C1 segment of cervical spinal cord (tissue), 14 donors: Measurements from ENCODE around the gene CTNNA1.
"Not testable (repeated sequence)": the region's sequence is repeated elsewhere in the genome, so short reads cannot be mapped to it uniquely, and the experiment has no call there.

Experiments
- DNase-seq, 14 donors: peaks; one replicate each; lab custom pipeline; 2025; lab: John Stamatoyannopoulos, UW

CTNNA1 gene

DNA sequence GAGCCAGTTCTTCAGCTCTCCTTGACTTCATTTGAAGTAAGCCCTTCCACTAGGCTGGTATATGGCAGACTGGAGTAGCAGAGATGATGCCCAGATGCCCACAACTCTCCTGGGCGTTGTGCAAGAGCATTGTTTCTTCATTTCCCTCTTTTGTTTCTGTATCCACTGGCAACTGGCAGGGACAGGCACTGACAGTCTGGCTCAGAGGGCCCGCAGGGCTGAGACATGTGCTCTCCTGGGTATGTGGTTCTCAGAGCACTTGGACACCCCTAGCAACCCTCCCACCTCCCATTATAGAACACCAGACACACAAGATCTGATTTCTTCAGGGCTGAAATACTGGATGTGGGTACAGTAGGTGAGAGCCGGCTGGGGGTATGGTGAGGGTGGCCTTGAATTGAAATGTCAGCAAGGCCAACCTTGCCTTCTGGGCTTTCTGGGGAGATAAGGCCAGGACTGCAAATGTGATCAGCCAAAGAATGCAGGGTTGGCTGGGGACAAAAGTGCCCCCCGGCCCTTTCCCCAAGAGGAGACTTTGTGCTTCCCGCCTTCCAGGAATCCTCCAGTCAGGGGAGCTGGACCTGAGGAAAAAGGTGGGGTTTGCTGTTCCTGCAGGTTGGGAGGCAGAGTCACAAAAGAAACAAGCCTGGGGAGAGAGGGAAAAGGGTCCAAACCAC, 28.6 kb upstream of the CTNNA1 start:
- peak in 2 of 14 donors; percentile 6 to 15 for DNase-seq

DNA sequence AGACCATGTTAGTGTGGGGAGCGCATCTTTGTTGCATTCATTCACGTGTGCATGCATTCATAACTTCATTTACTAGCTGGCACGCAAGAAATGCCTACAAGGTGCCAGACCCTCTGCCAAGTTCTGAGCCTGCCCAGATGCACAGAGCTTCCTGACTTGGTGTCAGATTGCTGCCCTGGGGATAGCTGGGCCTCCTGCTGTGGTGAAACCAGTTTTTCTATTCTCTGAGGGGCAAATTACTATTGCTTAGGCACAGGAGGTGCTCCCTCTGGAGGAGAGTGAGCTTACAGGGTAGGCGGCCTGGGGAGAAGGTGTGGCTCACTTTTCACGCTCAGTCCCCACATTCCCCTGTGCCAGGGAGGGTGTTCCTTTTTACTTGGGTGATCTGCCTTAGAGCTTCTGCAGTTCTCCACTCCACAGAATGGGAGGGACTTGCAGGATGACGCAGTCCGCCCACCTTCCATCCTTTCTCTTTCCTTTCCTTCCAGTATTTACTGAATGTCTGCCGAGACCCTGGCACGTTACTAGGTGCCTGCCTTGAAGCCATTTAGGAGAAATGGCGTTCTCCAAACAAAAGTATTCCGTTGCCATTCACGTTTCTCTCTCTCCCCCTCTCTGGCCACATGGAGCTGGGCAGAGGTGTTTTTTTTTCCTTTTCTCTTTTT, 27.9 kb upstream of the CTNNA1 start:
- peak in 2 of 14 donors; percentile 8 to 9 for DNase-seq

- DNase-seq, result peak in 1 of 14 donors; percentile 33
Measured at GRCh38 chr5:138725818-138726416, 27.3 kb upstream of the CTNNA1 start.

- no peak for DNase-seq
Measured at GRCh38 chr5:138726848-138727247, 26.4 kb upstream of the CTNNA1 start.

GRCh38 chr5:138730496-138730895, 22.7 kb upstream of the CTNNA1 start:
- DNase-seq, result not testable (repeated sequence)

GRCh38 chr5:138732466-138732865, 20.8 kb upstream of the CTNNA1 start:
- no peak for DNase-seq

DNA sequence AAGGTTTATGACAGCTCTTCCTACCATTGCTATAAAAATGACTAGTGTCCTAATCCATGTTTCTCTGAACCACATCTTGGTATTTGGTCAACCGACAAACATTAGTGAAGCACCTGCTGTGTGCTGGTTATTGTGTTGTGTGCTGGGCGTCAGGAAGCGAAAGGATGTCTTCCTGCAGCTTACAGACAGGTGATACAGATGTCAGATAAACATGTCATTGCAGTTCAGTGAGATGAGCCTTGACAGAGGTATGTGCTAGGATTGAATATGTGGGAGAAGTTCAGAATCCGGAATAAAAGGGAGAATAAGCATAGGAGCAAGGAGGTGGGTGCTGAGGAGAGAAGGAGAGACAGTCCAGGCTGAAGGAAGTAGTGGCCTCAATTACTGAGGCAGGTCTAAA, 20.3 kb upstream of the CTNNA1 start:
- DNase-seq, result no peak

DNA sequence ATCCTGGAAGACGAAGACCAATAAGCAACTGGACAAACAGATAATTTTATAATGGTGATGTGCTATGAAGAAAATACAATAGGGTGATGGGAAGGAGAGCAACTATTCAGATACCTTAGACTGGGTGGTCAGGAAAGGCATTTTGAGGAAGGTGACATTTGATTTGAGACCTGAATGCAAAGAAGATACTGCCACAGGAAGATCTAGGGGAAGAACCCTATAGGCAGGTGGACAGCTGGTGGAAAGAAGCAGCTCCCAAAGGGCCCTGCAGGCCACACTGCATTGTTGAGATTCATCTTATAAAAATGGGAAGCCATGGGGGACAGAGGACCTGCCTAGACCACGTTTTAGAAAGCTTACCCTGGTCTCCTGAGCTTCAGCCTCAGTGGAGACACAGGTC, 19.7 kb upstream of the CTNNA1 start:
- no peak for DNase-seq

DNA sequence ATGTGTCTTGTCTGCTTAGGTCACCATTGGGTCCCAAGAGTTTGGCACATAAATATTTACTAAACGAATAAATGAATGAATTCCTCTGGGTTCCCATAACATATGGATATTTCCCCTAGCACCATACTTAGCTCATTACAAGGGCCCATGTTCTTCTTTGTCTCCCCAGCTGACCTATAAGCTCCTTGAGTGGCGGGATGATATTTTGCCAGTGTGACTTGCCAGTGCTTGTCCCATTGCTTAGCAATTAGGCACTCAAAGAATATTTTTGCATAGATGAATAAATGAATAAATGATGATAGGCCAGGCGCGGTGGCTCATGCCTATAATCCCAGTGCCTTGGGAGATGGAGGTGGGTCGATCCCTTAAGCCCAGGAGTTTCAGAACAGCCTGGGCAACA, 16.9 kb upstream of the CTNNA1 start:
- no peak for DNase-seq

GRCh38 chr5:138737494-138738265, 15.5 kb upstream of the CTNNA1 start:
- DNase-seq, result peak in 1 of 14 donors; percentile 16

- DNase-seq, result no peak
Measured at GRCh38 chr5:138738399-138738798, 14.8 kb upstream of the CTNNA1 start.

DNA sequence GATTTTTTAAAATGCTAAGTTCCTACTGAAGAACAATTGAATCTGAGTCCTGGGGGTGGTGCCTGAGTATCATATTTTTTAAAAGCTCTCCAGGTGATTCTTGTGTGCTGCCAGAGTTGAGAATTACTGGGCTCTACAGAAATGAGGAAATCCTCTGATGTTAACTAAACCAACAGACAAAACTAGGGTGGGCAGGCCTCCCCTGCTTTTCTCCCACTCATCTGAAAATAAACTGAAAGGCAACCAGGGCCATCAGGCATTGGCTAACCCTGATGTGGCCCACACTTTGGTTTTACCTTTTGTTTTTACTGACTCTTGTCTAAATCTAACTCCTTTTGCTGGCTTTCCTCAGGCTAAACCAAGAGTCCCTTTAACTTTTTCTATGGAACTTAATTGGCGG, 13.3 kb upstream of the CTNNA1 start:
- no peak for DNase-seq

DNA sequence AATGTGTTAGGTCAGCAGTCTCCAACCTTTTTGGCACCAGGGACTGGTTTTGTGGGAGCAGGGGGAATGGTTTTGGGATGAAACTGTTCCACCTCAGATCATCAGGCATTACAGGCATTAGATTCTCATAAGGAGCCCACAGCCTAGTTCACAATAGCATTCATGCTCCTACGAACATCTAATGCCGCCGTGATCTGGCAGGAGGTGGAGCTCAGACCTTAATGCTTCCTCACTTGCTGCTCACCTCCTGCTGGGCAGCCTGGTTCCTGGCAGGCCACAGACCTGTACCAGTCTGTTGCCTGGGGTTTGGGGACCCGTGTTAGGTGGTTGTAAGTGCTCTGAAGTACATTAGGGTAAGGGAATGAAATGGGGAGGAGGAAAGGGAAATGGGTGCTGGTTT, 9.7 kb upstream of the CTNNA1 start:
- DNase-seq, result no peak

DNA sequence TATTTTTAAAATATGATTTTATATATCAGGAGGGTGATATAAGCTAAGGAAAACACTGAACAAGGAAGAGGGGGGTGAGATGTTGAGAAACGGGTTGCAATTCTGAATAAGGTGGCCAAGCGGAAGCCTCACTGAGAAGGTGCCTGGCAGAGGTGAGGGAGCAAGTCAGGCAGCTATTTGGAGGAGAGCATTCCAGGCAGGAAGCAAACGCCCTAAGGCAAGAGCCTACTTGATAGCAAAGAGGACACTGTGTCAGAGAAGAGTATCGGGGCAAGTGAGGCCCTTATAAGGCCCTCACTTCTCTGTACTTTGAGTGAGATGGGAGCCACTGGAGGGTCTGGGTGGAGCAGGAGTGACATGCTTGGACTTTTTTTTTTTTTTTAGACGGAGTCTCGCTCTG, 8.0 kb upstream of the CTNNA1 start:
- DNase-seq, result no peak

GRCh38 chr5:138748630-138749081, 4.6 kb upstream of the CTNNA1 start:
- DNase-seq, result no peak

- not testable (repeated sequence) for DNase-seq
Measured at GRCh38 chr5:138751344-138751743, 1.9 kb upstream of the CTNNA1 start.

DNA sequence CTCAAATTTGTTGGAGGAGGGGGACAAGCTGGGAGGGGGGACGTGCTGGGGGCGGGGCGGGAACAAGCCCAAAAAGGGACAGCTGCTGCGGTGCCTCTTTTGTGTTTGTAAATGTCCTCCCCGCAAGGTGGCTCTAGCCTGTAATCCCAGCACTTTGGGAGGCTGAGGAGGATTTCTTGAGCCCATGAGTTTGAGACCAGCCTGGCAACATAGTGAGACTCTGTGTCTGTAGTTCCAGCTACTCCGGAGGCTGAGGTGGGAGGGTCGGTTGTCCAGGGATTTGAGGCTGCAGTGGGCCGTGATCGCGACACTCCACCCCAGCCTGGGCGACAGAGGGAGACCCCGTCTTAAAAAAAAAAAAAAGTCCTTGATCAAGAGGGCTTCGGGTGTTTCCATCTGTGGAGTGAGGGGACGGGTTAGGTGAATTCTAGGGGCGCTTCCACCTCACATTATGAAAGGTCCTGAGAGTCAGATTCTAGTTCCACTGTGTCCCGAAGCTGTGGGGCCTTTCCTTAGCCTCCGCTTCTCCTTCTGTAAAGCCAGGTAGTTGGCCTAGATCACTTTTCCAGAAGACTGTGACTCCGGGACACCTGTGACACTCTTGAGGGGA, 779 bp upstream of the CTNNA1 start:
- peak in 4 of 14 donors; percentile 11 to 47 (median 35) for DNase-seq

GRCh38 chr5:138753794-138754698, 821 bp downstream of the CTNNA1 start:
- peak in 11 of 14 donors; percentile 29 to 77 (median 59) for DNase-seq

DNA sequence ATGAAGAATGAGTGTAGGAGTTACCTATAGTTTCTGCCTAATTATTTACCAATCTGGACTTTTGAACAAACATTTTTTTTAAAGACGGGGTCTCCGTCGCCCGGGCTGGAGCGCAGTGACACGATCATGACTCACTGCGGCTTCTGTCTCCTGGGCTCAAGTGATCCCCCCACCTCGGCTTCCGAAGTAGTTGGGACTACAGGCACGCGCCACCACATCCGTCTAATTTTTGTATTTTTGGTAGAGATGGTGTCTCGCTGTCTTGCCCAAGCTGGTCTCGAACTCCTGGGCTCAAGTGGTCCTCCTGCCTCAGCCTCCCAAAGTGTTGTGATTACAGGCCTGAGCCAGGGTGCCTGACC, 1.5 kb downstream of the CTNNA1 start:
- peak in 1 of 14 donors; percentile 20 for DNase-seq

DNA sequence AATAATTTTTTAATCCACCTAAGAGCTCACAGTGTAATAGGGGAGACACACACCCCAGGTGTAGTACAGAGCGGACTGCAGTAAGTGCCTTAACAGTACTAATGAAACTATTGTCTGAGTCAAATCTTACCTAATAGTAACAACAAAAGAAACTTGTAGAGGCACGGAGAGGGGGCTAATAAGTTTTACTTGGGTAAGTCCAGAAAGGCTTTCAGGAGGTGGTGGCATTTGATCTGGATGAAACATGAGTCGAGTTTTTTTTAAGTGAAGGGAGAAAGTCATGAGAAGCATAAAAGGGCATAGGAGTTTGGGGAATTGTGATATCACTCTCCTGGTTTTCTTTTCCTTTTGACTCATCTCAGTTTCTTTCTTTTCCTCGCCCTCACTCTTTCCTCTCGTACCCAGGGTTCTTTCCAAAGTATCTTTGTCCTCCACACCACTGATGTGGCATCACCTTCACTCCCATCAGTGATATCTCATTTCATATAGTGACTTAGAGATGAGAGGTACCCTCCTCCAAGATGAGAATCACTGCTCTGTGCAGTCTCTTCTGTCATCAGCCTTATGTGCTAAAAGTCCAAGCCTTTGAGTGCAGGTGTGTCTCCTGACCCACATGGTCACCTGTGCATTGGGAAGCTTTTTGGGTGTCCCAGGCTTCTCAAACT, 2.0 kb downstream of the CTNNA1 start:
- no peak for DNase-seq
